ENCODE results near the gene RNU1-2.
A peak's percentile ranks its signal among the peaks of the same experiment; 100 is the strongest.
"Not testable (repeated sequence)": the region's sequence is repeated elsewhere in the genome, so short reads cannot be mapped to it uniquely, and the experiment has no call there.

RNU1-2 gene

DNA sequence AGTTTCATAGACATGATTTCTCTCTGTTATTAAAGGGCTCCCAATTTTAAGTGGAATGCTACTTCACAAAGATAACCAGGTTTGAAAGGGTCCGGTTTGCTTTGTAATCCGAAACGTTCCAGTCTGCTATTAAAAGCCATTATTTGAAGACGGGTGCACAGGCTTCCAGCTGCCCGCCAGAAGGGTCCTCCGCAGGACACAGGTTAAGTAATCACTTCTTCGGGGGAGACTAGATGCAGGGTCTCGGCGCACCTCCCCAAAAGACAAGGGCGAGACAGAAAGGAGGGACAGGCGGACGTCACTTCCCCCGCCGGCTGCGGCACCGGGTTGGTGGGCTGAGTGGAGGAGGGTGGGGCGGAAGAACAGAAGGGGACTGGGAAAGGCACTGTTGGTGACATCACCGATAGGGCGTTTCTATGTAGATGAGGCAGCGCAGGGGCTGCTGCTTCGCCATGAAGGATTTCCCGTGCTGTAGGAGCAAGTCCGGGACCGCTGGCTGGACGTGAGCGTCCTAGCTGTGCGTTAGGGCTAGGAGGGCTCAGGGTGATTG is 8.9 kb downstream of the RNU1-2 start:
- H3K9ac ChIP-seq (ENCODE audit: low read depth, low read length), result peak overlapping the region; percentile 99
- H3K27ac ChIP-seq (ENCODE audit: low read depth, low read length), result peak overlapping the region; percentile 98
- peak overlapping the region; percentile 66 for H3K4me3 ChIP-seq (ENCODE audit: low read length)
- 1% methylated on average over 27 of the region's 27 CpGs for WGBS
- H3K9me3 ChIP-seq (ENCODE audit: insufficient read depth, low read depth, low read length), result no peaks in the 10 kb centered on the region
- H3K27me3 ChIP-seq (ENCODE audit: insufficient read depth, low read length), result no peaks in the 10 kb centered on the region
- H3K36me3 ChIP-seq (ENCODE audit: insufficient read depth, low read length), result no peaks in the 10 kb centered on the region
- H3K4me1 ChIP-seq (ENCODE audit: insufficient read depth, low read length), result peaks cover 23% of the 10 kb centered on the region

DNA sequence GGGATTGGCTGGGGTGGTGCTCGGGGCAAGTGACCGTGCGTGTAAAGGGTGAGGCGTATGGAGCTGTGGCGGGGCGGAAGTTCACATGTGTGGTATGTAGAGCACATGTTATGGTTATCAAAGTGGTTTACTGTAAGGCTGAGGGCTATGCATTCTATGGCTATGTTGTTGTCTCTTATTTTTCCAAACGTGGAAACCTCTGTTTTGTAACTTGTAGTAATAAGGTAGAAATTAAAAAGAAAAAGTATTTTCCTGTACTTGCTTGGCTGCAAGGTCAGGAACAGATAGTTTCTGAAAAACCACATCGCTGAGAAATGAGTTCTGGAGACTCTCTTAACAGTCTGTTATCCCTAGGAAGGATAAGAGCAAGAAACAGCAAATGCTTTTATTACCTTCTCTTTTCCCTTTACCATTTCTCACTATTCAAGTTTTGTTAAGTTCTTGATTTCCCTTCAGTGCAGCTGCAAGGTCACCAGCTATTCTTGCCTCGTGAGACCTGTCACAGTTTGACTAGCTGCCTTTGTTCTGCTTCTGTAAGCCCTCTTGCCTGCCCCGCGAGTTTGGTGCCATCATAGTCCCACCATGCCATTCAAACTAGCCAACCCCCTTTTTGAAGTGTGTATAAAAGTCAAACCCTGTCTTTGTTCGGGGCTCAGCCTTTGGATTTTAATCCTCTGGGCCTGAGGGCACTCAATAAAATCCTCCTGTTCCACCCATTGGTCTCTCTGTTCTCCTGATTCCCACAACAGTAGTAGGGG is 9.5 kb downstream of the RNU1-2 start:
- peak overlapping the region; percentile 66 for H3K4me3 ChIP-seq (ENCODE audit: low read length)
- no peaks in the 10 kb centered on the region for H3K36me3 ChIP-seq (ENCODE audit: insufficient read depth, low read length)
- H3K4me1 ChIP-seq (ENCODE audit: insufficient read depth, low read length), result peaks cover 23% of the 10 kb centered on the region
- H3K27ac ChIP-seq (ENCODE audit: low read depth, low read length), result peak overlapping the region; percentile 98
- H3K27me3 ChIP-seq (ENCODE audit: insufficient read depth, low read length), result no peaks in the 10 kb centered on the region
- peak overlapping the region; percentile 99 for H3K9ac ChIP-seq (ENCODE audit: low read depth, low read length)
- H3K9me3 ChIP-seq (ENCODE audit: insufficient read depth, low read depth, low read length), result no peaks in the 10 kb centered on the region
- WGBS, result 6% methylated on average over 12 of the region's 12 CpGs

DNA sequence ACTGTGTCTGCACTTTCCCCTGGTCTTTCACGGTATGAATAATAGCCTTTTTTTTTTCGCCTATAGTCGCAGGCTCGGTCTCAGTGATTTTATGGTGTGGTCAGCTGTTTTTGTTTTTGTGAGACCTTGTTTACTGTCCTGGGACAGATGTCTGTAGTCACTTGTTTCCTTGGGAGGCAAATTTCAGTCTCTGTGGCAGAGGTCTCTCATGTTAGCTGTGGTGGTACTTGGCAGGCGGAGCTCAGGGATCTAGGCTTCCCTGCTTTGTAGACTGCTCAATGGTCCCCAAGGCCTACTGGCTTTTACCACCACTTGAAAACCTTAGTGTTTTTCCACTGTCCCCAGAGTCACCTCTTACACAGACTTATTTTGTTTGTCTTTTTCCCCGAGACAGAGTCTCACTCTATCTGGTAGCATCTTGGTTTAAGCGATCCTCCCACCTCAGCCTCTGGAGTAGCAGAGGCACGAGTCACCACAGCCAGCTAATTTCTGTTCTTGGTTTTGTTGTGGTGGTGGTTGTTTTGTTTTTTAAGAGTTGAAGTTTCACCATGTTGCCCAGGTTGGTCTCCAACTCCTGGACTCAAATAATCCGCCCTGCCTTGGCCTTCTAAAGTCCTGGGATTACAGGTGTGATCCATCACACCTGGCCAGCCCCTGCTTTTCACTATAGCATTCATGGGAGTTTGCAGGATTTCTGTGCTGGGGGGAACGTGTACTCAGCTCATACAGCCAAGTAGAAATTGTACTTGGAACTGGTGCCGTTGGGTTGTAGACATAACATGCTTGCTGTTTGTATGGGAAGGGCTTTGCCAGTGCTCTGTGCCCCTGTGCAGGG is 10.3 kb downstream of the RNU1-2 start:
- Histone ChIP-seq H3K4me1 (ENCODE audit: insufficient read depth, low read length) (peaks cover 23% of the 10 kb centered on the region), H3K27ac (ENCODE audit: low read depth, low read length) (peak overlapping the region; percentile 50), H3K27me3 (ENCODE audit: insufficient read depth, low read length) (no peaks in the 10 kb centered on the region), H3K36me3 (ENCODE audit: insufficient read depth, low read length) (no peaks in the 10 kb centered on the region), H3K4me3 (ENCODE audit: low read length) (no peak overlapping the region), H3K9me3 (ENCODE audit: insufficient read depth, low read depth, low read length) (no peaks in the 10 kb centered on the region), H3K9ac (ENCODE audit: low read depth, low read length) (peak overlapping the region; percentile 99; the same call in 1 of the 2 replicates)
- WGBS, result 83% methylated on average over 11 of the region's 11 CpGs

DNA sequence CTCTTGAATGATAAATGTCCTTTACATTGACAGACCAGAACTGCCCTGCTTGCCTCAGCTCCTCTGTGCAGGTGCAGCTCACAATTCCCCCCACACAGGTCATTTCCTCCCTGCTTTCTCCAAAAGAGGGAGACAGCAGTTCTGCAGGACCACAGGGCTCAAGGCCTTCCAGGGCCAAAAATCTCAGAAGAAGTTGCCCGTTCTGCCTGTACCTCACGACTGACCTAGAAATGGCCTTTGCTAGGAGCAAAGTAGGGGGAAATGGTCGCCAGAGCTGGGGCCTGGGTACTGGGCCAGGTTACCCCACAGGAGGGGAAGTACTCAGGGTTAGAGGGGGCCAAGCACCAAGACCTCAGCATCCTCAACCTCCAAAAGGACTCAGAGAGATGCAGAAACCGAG is 11.1 kb downstream of the RNU1-2 start:
- H3K9me3 ChIP-seq (ENCODE audit: insufficient read depth, low read depth, low read length), result no peaks in the 10 kb centered on the region
- H3K36me3 ChIP-seq (ENCODE audit: insufficient read depth, low read length), result no peaks in the 10 kb centered on the region
- H3K4me3 ChIP-seq (ENCODE audit: low read length), result no peak overlapping the region
- 92% methylated on average over 4 of the region's 4 CpGs for WGBS
- no peaks in the 10 kb centered on the region for H3K27me3 ChIP-seq (ENCODE audit: insufficient read depth, low read length)
- H3K9ac ChIP-seq (ENCODE audit: low read depth, low read length), result no peak overlapping the region
- H3K4me1 ChIP-seq (ENCODE audit: insufficient read depth, low read length), result peaks cover 23% of the 10 kb centered on the region
- no peak overlapping the region for H3K27ac ChIP-seq (ENCODE audit: low read depth, low read length)

DNA sequence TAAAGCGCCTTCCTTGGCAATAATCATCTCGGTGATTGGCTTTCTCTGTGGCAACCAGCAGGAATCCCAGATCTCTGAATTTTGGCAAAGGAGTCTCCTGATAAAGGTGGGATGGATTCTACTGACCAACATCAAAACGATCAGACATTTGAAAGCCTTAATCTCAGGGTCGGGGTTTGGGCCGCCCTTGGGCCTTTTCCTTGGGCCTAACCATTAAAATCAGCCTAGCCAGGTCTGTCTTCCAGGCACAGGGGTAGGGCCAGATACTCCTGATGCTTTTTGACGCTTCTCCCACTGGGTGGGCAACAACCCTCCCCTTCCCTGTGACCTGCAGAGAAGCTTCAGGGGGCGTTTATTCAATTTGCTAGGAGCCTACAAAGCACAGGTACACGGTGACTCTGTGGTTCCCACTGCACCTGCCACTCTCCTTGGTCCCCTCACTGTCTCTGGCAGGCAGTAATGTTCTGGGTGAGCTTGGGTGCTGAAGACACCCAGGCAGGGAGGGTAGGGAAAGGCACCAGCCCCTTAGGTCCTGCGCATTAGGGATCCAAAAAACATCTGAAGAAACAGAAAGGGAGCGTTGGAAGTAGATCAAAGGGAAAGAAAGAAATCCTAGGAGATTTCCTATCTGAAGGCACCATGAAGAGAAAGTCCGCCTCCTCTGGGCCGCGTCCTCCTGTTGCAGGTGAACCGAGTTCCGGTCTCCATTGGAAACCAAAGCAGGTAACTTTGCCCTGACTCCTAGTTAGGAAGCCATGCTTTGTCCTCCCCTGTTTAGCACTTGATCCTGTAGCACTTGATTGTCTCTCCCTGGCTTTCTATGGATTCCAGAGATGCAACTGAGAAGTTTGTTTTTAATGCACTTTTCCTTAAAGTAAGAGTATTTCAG is 12.3 kb downstream of the RNU1-2 start:
- 87% methylated on average over 15 of the region's 15 CpGs for WGBS
- no peaks in the 10 kb centered on the region for H3K9me3 ChIP-seq (ENCODE audit: insufficient read depth, low read depth, low read length)
- peaks cover 19% of the 10 kb centered on the region for H3K4me1 ChIP-seq (ENCODE audit: insufficient read depth, low read length)
- H3K36me3 ChIP-seq (ENCODE audit: insufficient read depth, low read length), result no peaks in the 10 kb centered on the region
- no peak overlapping the region for H3K27ac ChIP-seq (ENCODE audit: low read depth, low read length)
- no peak overlapping the region for H3K4me3 ChIP-seq (ENCODE audit: low read length)
- no peak overlapping the region for H3K9ac ChIP-seq (ENCODE audit: low read depth, low read length)
- H3K27me3 ChIP-seq (ENCODE audit: insufficient read depth, low read length), result no peaks in the 10 kb centered on the region

DNA sequence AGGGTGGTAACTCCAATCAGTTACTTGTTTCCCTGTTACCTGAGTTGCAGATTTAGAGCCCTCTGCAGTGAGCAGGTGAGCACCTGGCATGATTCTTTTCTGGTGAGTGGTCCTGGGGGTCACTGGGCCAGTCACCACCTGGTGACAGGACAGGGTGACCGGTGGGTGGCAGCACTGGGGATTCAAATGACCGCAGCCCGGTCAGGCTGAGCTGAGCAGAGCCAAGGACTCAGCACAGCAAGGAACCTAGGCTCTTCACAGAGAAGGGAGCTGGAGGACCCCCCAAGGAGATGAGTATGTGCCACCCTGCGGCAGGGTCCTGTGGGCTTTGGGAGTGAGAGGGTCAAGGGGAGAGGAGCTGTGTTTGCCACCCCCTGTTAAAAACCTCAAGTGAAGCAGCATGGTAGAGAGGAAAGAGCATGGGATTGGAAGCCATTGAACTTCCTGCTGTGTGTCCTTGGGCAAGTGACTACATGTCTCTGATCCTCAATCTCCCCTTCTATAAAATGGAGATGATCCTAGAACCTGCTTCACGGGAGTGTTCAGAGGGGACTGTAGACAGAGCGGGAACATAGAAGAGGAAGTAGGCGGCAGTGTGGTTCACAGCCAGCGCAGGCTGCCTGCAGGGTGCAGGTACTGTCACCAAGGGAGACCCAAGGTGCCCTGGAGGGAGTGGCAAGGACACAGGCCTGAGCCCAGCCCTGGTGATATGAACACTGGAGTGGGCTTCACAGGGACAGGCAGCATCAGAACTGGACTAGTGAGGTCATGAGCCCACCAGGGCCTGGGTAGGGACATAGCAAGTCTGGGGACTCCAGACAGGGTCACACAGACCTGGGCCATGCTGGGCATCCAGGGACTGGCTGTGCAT is 16.3 kb downstream of the RNU1-2 start:
- not testable (repeated sequence) for H3K9ac ChIP-seq (ENCODE audit: low read depth, low read length); H3K4me3 ChIP-seq (ENCODE audit: low read length); H3K36me3 ChIP-seq (ENCODE audit: insufficient read depth, low read length); H3K27me3 ChIP-seq (ENCODE audit: insufficient read depth, low read length); H3K4me1 ChIP-seq (ENCODE audit: insufficient read depth, low read length); H3K27ac ChIP-seq (ENCODE audit: low read depth, low read length); H3K9me3 ChIP-seq (ENCODE audit: insufficient read depth, low read depth, low read length)
- WGBS, result 72% methylated on average over 8 of the region's 8 CpGs

DNA sequence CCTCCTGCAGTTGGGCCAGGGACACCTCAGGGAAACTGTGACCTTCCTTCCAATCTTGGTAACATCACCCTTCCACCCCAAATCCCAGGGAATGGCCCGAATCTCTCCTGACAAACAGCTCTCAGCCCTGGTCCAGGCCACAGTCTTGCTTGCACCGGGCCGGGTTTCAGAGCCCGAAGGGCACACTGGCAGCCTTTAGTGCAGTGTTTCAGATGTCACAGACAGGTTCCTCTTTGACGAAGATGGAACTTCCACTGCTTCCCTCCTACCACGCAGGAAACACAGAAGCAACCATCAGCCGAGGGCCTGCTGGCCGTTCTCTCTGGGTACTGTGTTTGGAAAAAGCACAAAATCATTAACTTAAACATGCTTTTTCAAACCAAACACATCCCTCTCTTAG is 17.0 kb downstream of the RNU1-2 start:
- H3K4me3 ChIP-seq (ENCODE audit: low read length); H3K9ac ChIP-seq (ENCODE audit: low read depth, low read length); H3K36me3 ChIP-seq (ENCODE audit: insufficient read depth, low read length); H3K27me3 ChIP-seq (ENCODE audit: insufficient read depth, low read length); H3K27ac ChIP-seq (ENCODE audit: low read depth, low read length); H3K9me3 ChIP-seq (ENCODE audit: insufficient read depth, low read depth, low read length); H3K4me1 ChIP-seq (ENCODE audit: insufficient read depth, low read length): not testable (repeated sequence)
- 85% methylated on average over 8 of the region's 8 CpGs for WGBS

DNA sequence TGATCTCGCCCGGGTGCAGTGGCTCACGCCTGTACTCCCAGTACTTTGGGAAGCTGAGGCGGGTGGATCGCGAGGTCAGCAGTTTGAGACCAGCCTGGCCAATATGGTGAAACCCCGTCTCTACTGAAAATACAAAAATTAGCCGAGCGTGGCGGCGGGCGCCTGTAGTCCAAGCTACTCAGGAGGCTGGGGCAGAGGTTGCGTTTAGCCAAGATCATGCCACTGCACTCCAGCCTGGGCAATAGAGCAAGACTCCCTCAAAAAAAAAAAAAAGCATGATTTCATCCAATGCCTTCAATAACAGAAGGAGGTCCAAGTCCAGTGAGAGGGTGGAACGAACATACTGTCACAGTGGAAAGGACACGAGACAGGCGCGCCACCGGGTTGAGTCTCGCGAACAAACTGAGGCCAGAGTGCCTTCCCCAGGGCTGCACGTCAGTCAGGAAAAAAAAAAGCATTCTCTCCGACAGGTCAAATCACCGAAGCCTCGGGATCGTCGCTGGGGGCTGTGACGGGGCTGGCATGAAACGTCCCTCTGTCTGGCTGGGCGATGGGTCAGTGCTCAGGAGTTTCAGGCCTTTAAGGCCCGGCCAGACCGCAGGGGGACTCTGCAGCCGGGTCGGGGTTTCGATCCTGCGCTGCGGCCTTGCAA is 17.5 kb downstream of the RNU1-2 start:
- peak overlapping the region; percentile 61 for H3K9ac ChIP-seq (ENCODE audit: low read depth, low read length)
- peak overlapping the region; percentile 85 for H3K4me3 ChIP-seq (ENCODE audit: low read length)
- H3K27me3 ChIP-seq (ENCODE audit: insufficient read depth, low read length), result no peaks in the 10 kb centered on the region
- no peak overlapping the region for H3K27ac ChIP-seq (ENCODE audit: low read depth, low read length)
- H3K9me3 ChIP-seq (ENCODE audit: insufficient read depth, low read depth, low read length), result no peaks in the 10 kb centered on the region
- no peaks in the 10 kb centered on the region for H3K36me3 ChIP-seq (ENCODE audit: insufficient read depth, low read length)
- peaks cover 7% of the 10 kb centered on the region; the same call in 1 of the 2 replicates for H3K4me1 ChIP-seq (ENCODE audit: insufficient read depth, low read length)
- WGBS, result 50% methylated on average over 36 of the region's 36 CpGs

DNA sequence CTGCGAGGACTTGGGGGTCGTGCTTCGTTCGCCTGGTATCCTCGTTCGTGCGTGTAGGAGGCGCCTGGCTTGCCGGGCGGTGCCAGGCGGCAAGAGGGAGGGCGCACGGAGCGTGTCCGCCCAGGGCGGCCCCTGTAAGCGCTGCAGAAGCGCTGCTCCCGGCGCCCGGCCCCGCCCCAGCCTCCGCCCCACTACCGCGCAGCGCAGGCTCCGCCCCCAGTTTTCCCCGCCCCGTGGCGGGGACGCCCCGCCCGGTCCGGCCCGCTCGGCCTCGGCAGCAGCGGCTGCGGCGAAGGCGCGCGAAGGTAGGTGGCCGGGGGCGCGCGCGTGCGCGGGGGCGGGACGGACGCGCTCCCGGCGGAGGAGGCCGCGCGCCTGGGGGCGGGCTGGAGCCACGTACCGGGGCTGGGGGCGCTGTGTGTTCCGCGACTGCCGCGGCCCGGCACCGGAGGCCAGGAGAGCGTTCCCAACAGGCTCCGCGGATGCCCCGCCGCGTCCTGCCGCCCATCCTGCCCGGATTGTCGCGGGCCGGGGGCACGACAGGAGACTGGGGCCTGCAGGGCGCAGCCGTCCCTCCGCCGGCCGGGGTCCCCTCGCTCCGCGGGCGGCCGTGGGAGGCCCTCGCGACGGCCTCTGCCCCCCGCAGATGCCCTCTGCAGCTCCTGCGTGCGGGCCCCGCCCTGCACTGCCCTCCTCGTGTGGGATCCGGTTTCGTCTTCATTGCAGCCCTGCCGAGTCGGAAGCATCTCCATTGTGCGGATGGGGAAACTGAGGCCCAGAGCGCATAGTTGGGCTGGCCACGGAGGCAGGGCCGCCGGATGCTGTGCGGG is 18.3 kb downstream of the RNU1-2 start:
- Histone ChIP-seq H3K27me3 (ENCODE audit: insufficient read depth, low read length) (no peaks in the 10 kb centered on the region), H3K9ac (ENCODE audit: low read depth, low read length) (peak overlapping the region; percentile 86), H3K4me3 (ENCODE audit: low read length) (peak overlapping the region; percentile 85), H3K36me3 (ENCODE audit: insufficient read depth, low read length) (no peaks in the 10 kb centered on the region), H3K4me1 (ENCODE audit: insufficient read depth, low read length) (peaks cover 7% of the 10 kb centered on the region; the same call in 1 of the 2 replicates), H3K9me3 (ENCODE audit: insufficient read depth, low read depth, low read length) (no peaks in the 10 kb centered on the region), H3K27ac (ENCODE audit: low read depth, low read length) (peak overlapping the region; percentile 20; the same call in 1 of the 2 replicates)
- WGBS, result under 1% methylated on average over 109 of the region's 109 CpGs

All from HUES64 (cell line).